ENCODE data around the gene MEGF11.
"Not testable (repeated sequence)": the region's sequence is repeated elsewhere in the genome, so short reads cannot be mapped to it uniquely, and the experiment has no call there.

The MEGF11 gene

DNA sequence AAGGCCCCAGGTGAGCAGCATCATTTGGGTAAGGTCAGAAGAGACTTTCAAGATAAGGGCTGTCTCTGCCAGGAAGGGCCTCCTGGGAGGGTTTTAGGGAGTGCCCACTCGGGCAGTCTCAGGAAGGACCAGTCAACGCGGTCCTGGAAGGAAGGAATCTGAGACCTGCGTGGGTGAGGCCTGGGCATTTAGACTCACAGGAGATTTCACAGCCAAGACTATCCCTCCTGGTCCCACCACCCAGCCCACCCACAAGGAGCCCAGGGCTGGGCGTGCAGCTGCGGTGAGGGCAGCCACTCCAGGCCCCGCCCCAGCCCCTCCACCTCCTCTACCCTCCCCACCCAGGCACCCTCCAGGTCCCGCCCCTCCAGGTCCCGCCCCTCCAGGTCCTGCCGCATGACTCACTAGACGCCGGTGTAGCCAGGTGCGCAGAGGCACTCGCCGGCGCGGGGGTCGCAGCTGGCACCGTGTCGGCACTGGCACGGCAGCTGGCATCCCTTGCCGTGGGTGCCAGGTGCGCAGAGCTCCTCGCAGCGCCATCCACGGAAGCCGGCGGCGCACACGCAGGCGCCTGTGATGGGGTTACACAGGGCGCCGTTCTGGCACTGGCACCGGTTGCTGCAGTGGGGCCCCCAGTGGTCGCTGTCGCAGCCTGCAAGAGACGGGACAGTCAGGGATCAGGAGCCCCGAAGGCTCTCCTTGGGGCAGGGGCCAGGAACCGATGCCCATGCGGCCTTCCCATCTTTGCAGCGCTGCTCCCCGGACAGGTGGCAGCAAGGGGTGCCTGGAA is 271.5 kb downstream of the MEGF11 start:
- no peaks in the 10 kb centered on the region for H3K36me3 ChIP-seq (ENCODE audit: control insufficient read depth, insufficient read depth, low read length, severe bottlenecking)
- peaks cover 42% of the 10 kb centered on the region for H3K27me3 ChIP-seq (replicated peaks; ENCODE audit: control insufficient read depth, insufficient read depth, low read length)
- no peak for DNase-seq (ENCODE audit: low read depth)
- no peak overlapping the region for H3K9ac ChIP-seq (ENCODE audit: low read length)
- H3K4me1 ChIP-seq (ENCODE audit: control insufficient read depth, insufficient read depth, low read length): peaks cover 7% of the 10 kb centered on the region
- H3K9me3 ChIP-seq (ENCODE audit: control insufficient read depth, low read length): no peaks in the 10 kb centered on the region
- no peak overlapping the region for H3K4me3 ChIP-seq (ENCODE audit: low read length)

DNA sequence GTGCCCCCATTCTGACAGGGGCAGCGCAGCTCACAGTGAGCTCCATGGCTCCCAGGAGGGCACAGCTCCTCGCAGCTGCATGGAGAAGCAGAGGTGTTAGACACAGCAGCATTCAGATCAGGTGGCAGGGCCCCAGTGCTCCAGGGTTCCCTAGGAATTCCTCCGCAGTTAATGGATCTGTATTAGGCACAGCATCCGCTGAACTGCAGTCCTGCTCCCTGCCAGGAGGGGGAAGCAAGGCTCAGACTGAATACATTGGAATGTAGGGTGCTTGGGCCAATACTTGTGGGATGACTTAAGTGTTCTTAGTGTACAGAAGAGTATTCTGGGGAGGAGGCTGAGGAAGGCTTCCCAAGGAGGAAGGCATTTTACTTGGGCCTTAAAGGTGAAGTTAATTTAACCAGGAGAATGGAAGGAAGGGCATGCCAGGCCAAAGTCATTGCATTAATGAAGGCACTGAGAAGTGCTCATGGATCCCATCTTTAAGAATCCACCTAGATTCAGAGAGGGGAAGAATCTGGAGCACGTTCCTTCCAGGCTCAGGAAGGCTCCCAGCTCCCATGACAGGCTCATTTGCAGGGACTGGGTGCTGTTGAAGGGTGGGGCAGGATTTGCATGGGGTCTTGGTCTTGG is 272.6 kb downstream of the MEGF11 start:
- Histone ChIP-seq H3K9ac (ENCODE audit: low read length) (no peak overlapping the region), H3K4me3 (ENCODE audit: low read length) (no peak overlapping the region), H3K27me3 (replicated peaks; ENCODE audit: control insufficient read depth, insufficient read depth, low read length) (peaks cover 36% of the 10 kb centered on the region), H3K36me3 (ENCODE audit: control insufficient read depth, insufficient read depth, low read length, severe bottlenecking) (no peaks in the 10 kb centered on the region), H3K9me3 (ENCODE audit: control insufficient read depth, low read length) (no peaks in the 10 kb centered on the region), H3K4me1 (ENCODE audit: control insufficient read depth, insufficient read depth, low read length) (peaks cover 4% of the 10 kb centered on the region)
- peak; percentile 64 for DNase-seq (ENCODE audit: low read depth)

DNA sequence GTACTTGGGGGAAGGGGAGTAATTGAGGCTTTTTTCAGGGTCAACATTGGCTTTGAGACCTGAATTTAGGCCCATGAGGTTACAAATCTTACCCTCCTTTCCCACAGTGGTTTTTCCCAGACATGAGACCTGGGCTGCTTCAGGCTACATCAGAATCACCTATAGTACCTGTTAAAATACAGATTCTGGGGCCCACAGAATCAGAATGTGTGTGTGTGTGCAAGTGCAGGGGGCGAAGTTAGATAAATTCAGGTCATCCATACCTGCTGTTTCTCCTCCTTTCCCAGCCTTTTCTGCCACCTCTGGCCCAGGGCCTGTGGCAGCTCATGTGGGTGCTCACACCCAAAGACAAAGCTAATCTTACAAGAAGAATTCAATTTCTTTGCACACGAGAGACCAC is 273.7 kb downstream of the MEGF11 start:
- no peaks in the 10 kb centered on the region for H3K9me3 ChIP-seq (ENCODE audit: control insufficient read depth, low read length)
- H3K27me3 ChIP-seq (replicated peaks; ENCODE audit: control insufficient read depth, insufficient read depth, low read length): peaks cover 35% of the 10 kb centered on the region
- H3K4me3 ChIP-seq (ENCODE audit: low read length): no peak overlapping the region

DNA sequence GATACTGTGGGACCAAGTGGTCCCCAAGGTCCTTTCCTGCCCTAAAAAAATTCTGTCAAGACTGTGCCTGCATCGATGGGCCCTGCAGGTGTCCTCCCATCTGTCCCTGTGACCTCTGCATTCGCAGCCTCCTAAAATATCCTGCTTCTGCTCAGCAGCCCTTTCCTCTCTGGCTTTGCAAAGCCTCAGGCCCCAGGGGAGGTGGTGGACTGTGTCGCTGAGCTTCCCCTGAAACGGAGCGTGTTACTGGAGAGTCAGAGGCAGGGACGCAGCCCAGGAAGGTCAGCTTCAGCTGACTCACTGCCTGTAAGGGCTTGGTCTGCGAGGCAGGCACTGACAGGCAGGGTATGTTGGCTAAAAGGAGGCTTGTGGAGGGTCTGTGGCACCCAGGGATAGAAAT is 274.2 kb downstream of the MEGF11 start:
- peaks cover 35% of the 10 kb centered on the region for H3K27me3 ChIP-seq (replicated peaks; ENCODE audit: control insufficient read depth, insufficient read depth, low read length)
- no peaks in the 10 kb centered on the region for H3K9me3 ChIP-seq (ENCODE audit: control insufficient read depth, low read length)
- H3K9ac ChIP-seq (ENCODE audit: low read length): no peak overlapping the region
- H3K36me3 ChIP-seq (ENCODE audit: control insufficient read depth, insufficient read depth, low read length, severe bottlenecking): no peaks in the 10 kb centered on the region
- H3K4me3 ChIP-seq (ENCODE audit: low read length): no peak overlapping the region
- peaks cover 4% of the 10 kb centered on the region for H3K4me1 ChIP-seq (ENCODE audit: control insufficient read depth, insufficient read depth, low read length)
- no peak for DNase-seq (ENCODE audit: low read depth)

More for the DNA sequence above, 273.7 kb downstream of the MEGF11 start:
- Histone ChIP-seq H3K4me1 (ENCODE audit: control insufficient read depth, insufficient read depth, low read length) (peaks cover 4% of the 10 kb centered on the region), H3K36me3 (ENCODE audit: control insufficient read depth, insufficient read depth, low read length, severe bottlenecking) (no peaks in the 10 kb centered on the region), H3K9ac (ENCODE audit: low read length) (no peak overlapping the region)
- DNase-seq (ENCODE audit: low read depth): no peak

DNA sequence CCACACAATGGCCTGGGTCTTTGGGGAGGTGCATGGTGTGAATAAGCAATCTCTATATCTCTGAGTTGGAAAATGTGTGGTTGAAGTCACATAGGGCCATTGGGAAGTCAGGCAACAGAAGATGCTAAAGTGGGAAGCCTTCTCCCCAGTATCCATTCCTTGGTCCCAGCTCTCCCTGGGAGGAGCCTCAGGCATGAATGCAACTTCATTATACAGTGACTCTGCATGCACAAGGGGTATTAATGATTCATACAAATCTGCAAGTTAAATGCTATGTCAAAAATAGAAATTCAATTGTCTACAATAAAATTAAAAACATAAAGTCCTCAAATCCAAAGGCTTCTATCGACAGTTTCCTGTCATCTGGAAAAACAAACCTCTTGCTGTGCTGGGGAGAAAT is 275.4 kb downstream of the MEGF11 start:
- Histone ChIP-seq H3K9me3 (ENCODE audit: control insufficient read depth, low read length) (no peaks in the 10 kb centered on the region), H3K4me3 (ENCODE audit: low read length) (no peak overlapping the region), H3K9ac (ENCODE audit: low read length) (no peak overlapping the region), H3K4me1 (ENCODE audit: control insufficient read depth, insufficient read depth, low read length) (peaks cover 4% of the 10 kb centered on the region), H3K27me3 (replicated peaks; ENCODE audit: control insufficient read depth, insufficient read depth, low read length) (peaks cover 25% of the 10 kb centered on the region), H3K36me3 (ENCODE audit: control insufficient read depth, insufficient read depth, low read length, severe bottlenecking) (no peaks in the 10 kb centered on the region)
- no peak for DNase-seq (ENCODE audit: low read depth)

DNA sequence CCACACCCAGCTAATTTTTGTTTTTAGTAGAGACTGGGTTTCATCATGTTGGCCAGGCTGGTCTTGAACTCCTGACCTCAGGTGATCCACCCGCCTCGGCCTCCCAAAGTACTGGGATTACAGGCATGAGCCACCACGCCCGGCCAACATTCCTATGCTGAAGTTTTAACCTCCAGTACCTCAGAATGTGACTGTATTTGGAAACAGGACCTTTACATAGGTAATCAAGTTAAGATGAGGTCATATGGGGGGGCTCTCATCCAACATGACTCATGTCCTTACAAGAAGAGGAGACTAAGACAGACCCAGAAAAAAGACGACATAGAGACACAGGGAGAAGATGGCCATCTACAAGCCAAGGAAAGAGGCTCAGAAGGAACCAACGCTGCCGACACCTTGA is 277.4 kb downstream of the MEGF11 start:
- H3K27me3 ChIP-seq (replicated peaks; ENCODE audit: control insufficient read depth, insufficient read depth, low read length): peaks cover 21% of the 10 kb centered on the region
- H3K9ac ChIP-seq (ENCODE audit: low read length); H3K36me3 ChIP-seq (ENCODE audit: control insufficient read depth, insufficient read depth, low read length, severe bottlenecking); H3K4me1 ChIP-seq (ENCODE audit: control insufficient read depth, insufficient read depth, low read length); H3K4me3 ChIP-seq (ENCODE audit: low read length); DNase-seq (ENCODE audit: low read depth); H3K9me3 ChIP-seq (ENCODE audit: control insufficient read depth, low read length): not testable (repeated sequence)

DNA sequence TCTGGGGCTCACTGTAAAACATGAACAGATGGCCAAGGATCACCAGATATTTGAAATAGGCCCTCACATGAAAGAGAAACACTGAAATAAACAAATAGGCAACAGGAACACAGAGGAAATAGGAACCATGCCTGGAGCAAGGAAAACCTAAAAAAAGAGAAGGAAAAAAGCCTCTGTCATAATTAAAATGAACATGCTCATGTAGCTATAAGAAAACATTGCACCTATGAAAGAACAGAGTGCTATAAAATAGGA is 281.9 kb downstream of the MEGF11 start:
- no peaks in the 10 kb centered on the region for H3K36me3 ChIP-seq (ENCODE audit: control insufficient read depth, insufficient read depth, low read length, severe bottlenecking)
- DNase-seq (ENCODE audit: low read depth): no peak
- H3K4me1 ChIP-seq (ENCODE audit: control insufficient read depth, insufficient read depth, low read length): no peaks in the 10 kb centered on the region
- H3K27me3 ChIP-seq (replicated peaks; ENCODE audit: control insufficient read depth, insufficient read depth, low read length): peaks cover 49% of the 10 kb centered on the region
- no peak overlapping the region for H3K9ac ChIP-seq (ENCODE audit: low read length)
- no peak overlapping the region for H3K4me3 ChIP-seq (ENCODE audit: low read length)
- H3K9me3 ChIP-seq (ENCODE audit: control insufficient read depth, low read length): peaks cover 4% of the 10 kb centered on the region

DNA sequence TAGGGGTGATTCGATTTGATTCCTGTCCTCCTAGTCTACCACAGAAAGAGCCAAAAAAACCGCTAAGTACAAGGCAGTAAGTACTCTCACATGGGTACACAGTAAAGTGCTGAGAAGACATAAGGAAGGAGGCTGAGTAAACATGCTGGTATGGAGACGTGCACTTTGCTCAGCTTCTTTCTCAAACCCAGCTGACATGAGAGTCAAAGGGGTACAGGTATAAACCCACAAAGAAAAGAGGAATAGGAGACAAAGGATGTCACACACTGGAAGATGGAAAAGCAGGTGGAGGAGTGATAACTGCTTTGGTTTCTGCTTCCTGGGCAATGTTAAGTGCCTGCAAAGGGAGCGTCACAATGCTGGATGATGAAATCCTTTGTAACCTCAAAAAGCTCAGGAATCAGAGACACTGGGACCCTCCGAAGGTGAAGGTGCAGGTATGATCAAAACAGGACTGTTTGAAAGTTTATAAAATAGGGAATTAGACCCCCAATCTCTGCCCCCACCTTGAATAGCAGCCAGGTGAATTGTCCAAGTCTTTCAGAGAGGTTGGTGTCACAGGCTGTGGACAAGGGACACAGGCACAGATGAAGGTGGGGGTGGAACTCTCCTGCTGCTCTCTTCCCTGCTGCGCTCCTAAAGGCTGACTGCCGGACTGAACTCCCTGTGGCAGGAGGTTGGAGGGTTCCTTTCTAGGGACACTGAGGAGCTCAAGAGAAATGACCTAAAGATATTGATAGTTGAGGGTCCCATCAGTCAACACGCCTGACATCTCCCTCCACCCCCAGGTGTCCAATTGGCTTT is 282.4 kb downstream of the MEGF11 start:
- Histone ChIP-seq H3K4me1 (ENCODE audit: control insufficient read depth, insufficient read depth, low read length) (no peaks in the 10 kb centered on the region), H3K9ac (ENCODE audit: low read length) (no peak overlapping the region), H3K9me3 (ENCODE audit: control insufficient read depth, low read length) (peaks cover 4% of the 10 kb centered on the region), H3K27me3 (replicated peaks; ENCODE audit: control insufficient read depth, insufficient read depth, low read length) (peaks cover 49% of the 10 kb centered on the region), H3K36me3 (ENCODE audit: control insufficient read depth, insufficient read depth, low read length, severe bottlenecking) (no peaks in the 10 kb centered on the region), H3K4me3 (ENCODE audit: low read length) (no peak overlapping the region)
- DNase-seq (ENCODE audit: low read depth): peak; percentile 6

DNA sequence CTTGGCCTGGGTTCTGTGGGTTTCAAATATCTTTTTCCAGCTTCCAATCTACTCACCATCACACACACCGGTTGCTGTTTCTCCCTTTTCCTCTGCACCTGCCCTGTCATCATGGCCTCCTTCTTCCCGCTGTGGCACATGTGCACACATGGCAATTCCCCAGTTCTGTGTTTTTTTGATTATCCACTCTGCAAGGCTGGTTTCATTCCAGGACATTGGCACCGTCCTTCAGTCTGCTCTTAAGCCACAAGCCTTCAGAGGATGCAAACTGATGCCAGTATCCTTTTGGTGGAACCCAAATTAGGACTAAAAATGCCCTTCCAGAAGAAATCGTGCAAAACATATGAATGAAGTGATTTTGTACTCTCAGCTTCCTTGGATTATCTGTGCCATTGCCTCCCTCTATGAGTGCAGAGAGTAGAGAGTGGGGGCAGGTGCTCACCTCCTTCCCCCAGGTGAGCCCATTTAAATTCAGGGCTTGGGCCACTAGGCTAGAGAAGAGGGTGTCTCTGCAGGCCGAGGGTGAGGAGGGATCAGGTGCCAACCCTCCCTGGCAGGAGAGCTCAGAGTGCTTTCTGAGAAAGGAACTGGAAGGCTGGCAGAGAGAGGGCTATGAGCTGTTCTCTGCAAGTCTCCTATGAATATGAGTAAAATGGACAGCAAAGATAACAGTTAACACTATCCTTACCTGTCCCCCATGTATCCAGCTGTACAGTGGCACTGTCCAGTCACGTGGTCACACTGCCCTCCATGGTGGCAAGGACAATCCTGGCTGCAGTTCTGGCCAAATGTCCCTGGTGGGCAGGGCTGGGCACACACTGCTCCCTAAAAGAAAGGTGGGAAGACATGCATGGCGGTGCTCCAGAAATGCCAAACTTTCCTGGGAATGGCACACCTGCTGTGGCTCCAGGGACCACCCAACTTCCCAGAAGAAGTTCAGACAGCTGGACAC is 283.4 kb downstream of the MEGF11 start:
- no peak overlapping the region for H3K4me3 ChIP-seq (ENCODE audit: low read length)
- H3K4me1 ChIP-seq (ENCODE audit: control insufficient read depth, insufficient read depth, low read length): no peaks in the 10 kb centered on the region
- H3K9ac ChIP-seq (ENCODE audit: low read length): no peak overlapping the region
- no peak for DNase-seq (ENCODE audit: low read depth)
- no peaks in the 10 kb centered on the region for H3K36me3 ChIP-seq (ENCODE audit: control insufficient read depth, insufficient read depth, low read length, severe bottlenecking)
- H3K9me3 ChIP-seq (ENCODE audit: control insufficient read depth, low read length): peaks cover 4% of the 10 kb centered on the region
- H3K27me3 ChIP-seq (replicated peaks; ENCODE audit: control insufficient read depth, insufficient read depth, low read length): peaks cover 42% of the 10 kb centered on the region

DNA sequence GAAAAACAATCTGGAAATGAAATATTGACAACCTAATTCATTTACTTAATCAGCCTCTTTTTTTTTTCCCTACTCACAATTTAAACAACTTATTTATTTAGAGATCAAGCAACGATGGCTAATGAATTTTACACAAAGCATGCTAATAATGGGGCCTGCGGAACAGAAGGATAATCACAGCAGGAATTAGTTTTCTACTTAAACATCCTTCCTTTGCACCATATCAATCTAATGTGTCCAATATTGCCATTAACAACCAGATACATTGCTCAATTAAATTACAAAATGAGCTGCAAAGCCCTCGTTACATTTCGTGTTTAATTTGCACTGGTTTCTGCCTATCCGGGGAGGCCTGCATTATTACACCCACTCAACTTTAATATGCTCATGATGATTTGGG is 285.0 kb downstream of the MEGF11 start:
- H3K4me3 ChIP-seq (ENCODE audit: low read length): no peak overlapping the region
- peaks cover 53% of the 10 kb centered on the region for H3K27me3 ChIP-seq (replicated peaks; ENCODE audit: control insufficient read depth, insufficient read depth, low read length)
- no peak overlapping the region for H3K9ac ChIP-seq (ENCODE audit: low read length)
- H3K9me3 ChIP-seq (ENCODE audit: control insufficient read depth, low read length): peaks cover 4% of the 10 kb centered on the region
- DNase-seq (ENCODE audit: low read depth): no peak
- no peaks in the 10 kb centered on the region for H3K36me3 ChIP-seq (ENCODE audit: control insufficient read depth, insufficient read depth, low read length, severe bottlenecking)
- no peaks in the 10 kb centered on the region for H3K4me1 ChIP-seq (ENCODE audit: control insufficient read depth, insufficient read depth, low read length)
